Measurements from ENCODE around the gene MYMK. TPM values are rescaled to one million over a fixed set of nuclear protein-coding genes. Genes with fewer than 3 reads are reported as not detected.

Gene MYMK
- total and polyA plus RNA-seq, 2 of the 13 experiments (the other 11 are each of a cell fraction or from before 2014, with no cell fraction given): not detected

- ATAC-seq (no peak), DNase-seq (ENCODE audit: low spot score) (no peak), FAIRE-seq (no peak)
- peaks cover 0 to 1% of the 10 kb centered on the region in 2 experiments; a peak in 1 of 5 replicates for H3K27me3 ChIP-seq (ENCODE audit: control insufficient read depth in 1 of 2, insufficient read depth in 2 of 2, low read length in 2 of 2)
- in situ Hi-C loops (cut with HindIII; ENCODE audit: extremely low pct_ligation_motif_present, low pct_unique_long_range_greater_than_20kb): loop anchor here (25.0 kb wide), 1 partner anchor 198 kb away; the partner anchor contains the start of gene SARDH
- BruUV-seq (replicated peaks): no TSS peak
- no peak overlapping the region for H3K27ac ChIP-seq (ENCODE audit: extremely low read length, insufficient read depth, low read length)
- ChIA-PET POLR2A (no interaction called here), CTCF (ENCODE audit: low intra/inter-chr PET ratio, low total read pairs) (no interaction called here)
- H3K4me1 ChIP-seq (ENCODE audit: insufficient read depth, low read length): peaks cover 8% of the 10 kb centered on the region
- no peak overlapping the region for H3K4me2 ChIP-seq (ENCODE audit: low read depth, low read length)
- H4K20me1 ChIP-seq (ENCODE audit: insufficient read depth, low read length): 0 out of 2 replicates have a peak, but pooled peaks cover 2% of the 10 kb centered on the region
- H3K36me3 ChIP-seq (replicated peaks in 1 of 2; ENCODE audit: control insufficient read depth in 1 of 2, insufficient read depth in 2 of 2, low read length in 2 of 2): no peaks in the 10 kb centered on the region; a peak in 1 of 5 replicates
- no peak overlapping the region for H3K4me3 ChIP-seq (replicated peaks in 1 of 3; ENCODE audit: insufficient read depth in 1 of 3, low read depth in 2 of 3, low read length in 3 of 3)
- TF ChIP-seq GATA4 (IDR thresholded peaks at IDR 0.05; ENCODE audit: borderline replicate concordance, low read depth) (no peak), ISL2 (CRISPR knock-in tag; IDR thresholded peaks at IDR 0.05) (no peak), ZNF737 (CRISPR knock-in tag; IDR thresholded peaks at IDR 0.05; ENCODE audit: borderline replicate concordance) (no peak), REXO4 (CRISPR knock-in tag; IDR thresholded peaks at IDR 0.05; ENCODE audit: borderline replicate concordance) (no peak), MTA1 (CRISPR knock-in tag; IDR thresholded peaks at IDR 0.05; ENCODE audit: borderline replicate concordance) (no peak)
- no peak overlapping the region for H2AFZ ChIP-seq (ENCODE audit: low read length)
- H3K79me2 ChIP-seq (ENCODE audit: insufficient read depth, low read length): no peaks in the 10 kb centered on the region
- H3K9me3 ChIP-seq (ENCODE audit: low read length): no peaks in the 10 kb centered on the region
- no peak overlapping the region for H3K9ac ChIP-seq (ENCODE audit: insufficient read depth, low read depth, low read length)
- intact Hi-C loops (cut with micrococcal nuclease; ENCODE audit: unreplicated experiment): no loop called here
- WGBS (ENCODE audit: low lambda C conversion rate): 72% methylated on average over 17 of the region's 47 CpGs
These were observed 14.4 kb upstream of the MYMK start for GRCh38 chr9:133538851-133539833.

- H3K4me3 ChIP-seq (replicated peaks in 1 of 3; ENCODE audit: insufficient read depth in 1 of 3, low read depth in 2 of 3, low read length in 3 of 3): no peak overlapping the region
- 0 out of 2 replicates have a peak, but pooled peaks cover 2% of the 10 kb centered on the region for H4K20me1 ChIP-seq (ENCODE audit: insufficient read depth, low read length)
- WGBS (ENCODE audit: low lambda C conversion rate): 82% methylated on average over 10 of the region's 14 CpGs
- BruUV-seq (replicated peaks): no TSS peak
- DNase-seq (ENCODE audit: low spot score) (no peak), ATAC-seq (no peak), FAIRE-seq (no peak)
- in situ Hi-C loops (cut with HindIII; ENCODE audit: extremely low pct_ligation_motif_present, low pct_unique_long_range_greater_than_20kb): loop anchor here (25.0 kb wide), 1 partner anchor 199 kb away; the partner anchor contains the start of gene SARDH
- H3K9me3 ChIP-seq (ENCODE audit: low read length): no peaks in the 10 kb centered on the region
- H2AFZ ChIP-seq (ENCODE audit: low read length): no peak overlapping the region
- no peak overlapping the region for H3K27ac ChIP-seq (ENCODE audit: extremely low read length, insufficient read depth, low read length)
- no peak overlapping the region for H3K4me2 ChIP-seq (ENCODE audit: low read depth, low read length)
- H3K27me3 ChIP-seq (ENCODE audit: control insufficient read depth in 1 of 2, insufficient read depth in 2 of 2, low read length in 2 of 2): peaks cover 0 to 5% of the 10 kb centered on the region in 2 experiments; a peak in 1 of 5 replicates
- intact Hi-C loops (cut with micrococcal nuclease; ENCODE audit: unreplicated experiment): no loop called here
- peaks cover 17% of the 10 kb centered on the region for H3K4me1 ChIP-seq (ENCODE audit: insufficient read depth, low read length)
- CTCF ChIA-PET (ENCODE audit: low intra/inter-chr PET ratio, low total read pairs): no interaction called here
- POLR2A ChIA-PET: no interaction called here
- no peaks in the 10 kb centered on the region for H3K79me2 ChIP-seq (ENCODE audit: insufficient read depth, low read length)
- no peak overlapping the region for H3K9ac ChIP-seq (ENCODE audit: insufficient read depth, low read depth, low read length)
- no peaks in the 10 kb centered on the region; a peak in 1 of 5 replicates for H3K36me3 ChIP-seq (replicated peaks in 1 of 2; ENCODE audit: control insufficient read depth in 1 of 2, insufficient read depth in 2 of 2, low read length in 2 of 2)
- no peak for TF ChIP-seq TOE1 (CRISPR knock-in tag; IDR thresholded peaks at IDR 0.05)
- TF ChIP-seq SRF (IDR thresholded peaks at IDR 0.05; ENCODE audit: low read depth, low read length): no peak
These were observed 13.4 kb upstream of the MYMK start for GRCh38 chr9:133538176-133538575.
